T-helper 2 cell treated with Interferon-gamma antibody and Interleukin-4, amounts not matched to agents 100 ng/mL and 5 ng/mL, for 36 hours (primary cell): Measurements from ENCODE around the gene CXorf58. TPM values are rescaled to one million over a fixed set of nuclear protein-coding genes. Genes with fewer than 3 reads are reported as not detected.
"Not testable (repeated sequence)": the region's sequence is repeated elsewhere in the genome, so short reads cannot be mapped to it uniquely, and the experiment has no call there.

ENCODE experiments used
- intact Hi-C: fragments of 100-400 bp; cut with micrococcal nuclease; formaldehyde crosslinking; loops from one replicate; pipeline ENCODE4 v1.15.1; 2023
- total RNA-seq: library from RNA; stranded (reverse); gene quantifications from 2 replicates; pipeline ENCODE4 v1.2.3, GENCODE V29; 2022

Gene CXorf58, protein sequence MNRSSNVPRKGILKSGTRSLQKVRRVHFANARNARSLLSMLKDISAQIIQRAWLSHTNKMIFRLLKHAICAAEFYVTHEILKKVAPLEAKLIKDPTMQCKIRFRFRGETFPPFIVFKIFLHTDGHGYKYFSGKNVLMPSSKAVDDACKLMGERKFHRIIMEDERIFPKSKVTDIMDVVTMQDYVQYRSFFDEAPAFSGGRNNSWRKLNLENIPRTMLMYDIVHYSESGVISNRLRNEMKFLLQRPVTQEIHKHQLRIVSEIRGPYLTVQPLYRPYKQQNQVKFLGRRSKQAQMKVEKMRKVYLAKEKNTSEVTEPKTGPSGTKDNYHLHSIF
- total RNA-seq = not detected in 2 replicates

DNA sequence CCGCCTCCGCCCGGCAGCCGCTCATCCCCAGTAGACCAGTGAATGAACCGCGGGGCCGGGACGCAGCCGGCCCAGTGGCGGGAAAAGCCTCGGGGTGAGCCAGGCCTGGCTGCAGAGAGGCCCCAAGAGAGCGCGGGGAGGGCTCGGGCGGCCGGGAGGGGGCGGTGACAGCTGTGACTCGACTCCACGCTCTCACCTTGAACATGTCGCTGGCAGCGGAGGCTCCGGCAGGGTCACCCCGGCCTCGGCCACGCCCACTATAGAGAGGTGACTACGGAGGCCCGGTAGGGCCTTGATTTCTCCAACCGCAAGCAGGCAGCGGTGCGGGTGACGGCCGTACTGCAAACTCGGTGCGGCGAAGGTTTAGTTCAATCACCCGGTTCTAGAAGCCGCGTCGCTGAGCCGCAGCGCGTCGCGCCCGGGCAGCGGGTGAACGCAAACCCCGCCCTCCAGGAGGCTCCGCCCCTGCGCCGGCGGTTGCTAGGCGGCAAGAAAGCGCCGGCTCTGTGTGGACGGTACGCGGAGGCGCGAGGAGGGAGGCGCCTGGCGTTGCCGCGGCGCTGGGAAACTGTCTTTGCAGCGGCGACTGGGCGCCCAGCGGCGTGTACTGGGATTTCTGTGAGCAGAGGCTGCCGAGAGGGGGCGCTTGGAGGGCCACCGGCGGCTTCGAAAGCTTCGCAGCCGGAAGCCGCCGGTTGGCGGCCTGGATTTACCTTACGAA, at the start of gene CXorf58, which contains the start of gene APOO:
Gene CXorf58, plus strand, starts transcription at position 509 of the 721 bp plus-strand sequence. CDS start 2,297 bp downstream, outside the sequence.
Gene APOO, minus strand, starts transcription at position 441 of the 721 bp plus-strand sequence. Its CDS starts 236 bp downstream, at position 205.
- intact Hi-C loops = loop anchor here (1.0 to 10.0 kb wide), 9 partner anchors 24 to 1923 kb away; partner anchors contain the start of genes ACOT9, EIF2S3 and PRDX4

DNA sequence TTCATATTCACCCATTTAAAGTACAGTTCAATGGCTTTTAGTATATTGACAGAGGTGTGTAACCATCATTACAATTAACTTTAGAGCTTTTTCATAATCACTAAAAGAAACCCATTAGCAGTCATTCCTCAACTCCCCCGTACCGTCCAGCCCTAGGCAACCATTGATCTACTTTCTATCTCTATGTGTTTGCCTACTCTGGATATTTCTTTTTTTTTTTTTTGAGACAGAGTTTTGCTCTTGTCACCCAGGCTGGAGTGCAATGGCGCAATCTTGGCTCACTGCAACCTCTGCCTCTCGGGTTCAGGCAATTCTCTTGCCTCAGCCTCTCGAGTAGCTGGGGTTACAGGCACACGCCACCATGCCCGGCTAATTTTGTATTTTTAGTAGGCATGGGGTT, 48.6 kb upstream of the CXorf58 start:
- intact Hi-C loops = not testable (repeated sequence)

DNA sequence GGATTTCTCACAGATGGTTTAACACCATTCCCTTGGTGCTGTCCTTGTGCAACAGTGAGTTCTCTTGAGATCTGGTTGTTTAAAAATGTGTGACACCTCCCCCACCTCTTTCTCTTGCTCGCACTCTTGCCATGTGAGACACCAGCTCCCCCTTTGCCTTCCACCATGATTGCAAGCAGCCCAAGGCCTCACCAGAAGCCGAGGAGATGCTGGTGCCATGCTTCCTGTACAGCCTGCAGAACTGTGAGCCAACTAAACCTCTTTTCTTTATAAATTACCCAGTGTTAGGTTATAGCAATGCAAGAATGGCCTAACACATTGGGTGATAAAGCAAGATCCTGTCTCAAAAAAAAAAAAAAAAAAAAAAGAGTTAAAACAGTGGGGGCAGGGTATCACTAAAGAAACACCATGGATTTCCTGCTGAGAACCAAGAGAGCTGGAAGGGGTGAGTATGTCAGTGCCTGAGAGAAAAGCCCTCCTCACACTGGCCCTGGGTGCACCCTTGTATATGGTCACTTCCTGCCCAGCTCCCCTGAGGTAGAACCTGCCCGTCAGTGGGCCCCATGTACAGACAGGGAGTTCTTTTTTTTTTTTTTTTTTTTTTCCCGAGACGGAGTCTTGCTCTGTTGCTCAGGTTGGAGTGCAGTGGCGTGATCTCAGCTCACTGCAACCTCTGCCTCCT, 46.5 kb upstream of the CXorf58 start:
- intact Hi-C loops = no loop called here

DNA sequence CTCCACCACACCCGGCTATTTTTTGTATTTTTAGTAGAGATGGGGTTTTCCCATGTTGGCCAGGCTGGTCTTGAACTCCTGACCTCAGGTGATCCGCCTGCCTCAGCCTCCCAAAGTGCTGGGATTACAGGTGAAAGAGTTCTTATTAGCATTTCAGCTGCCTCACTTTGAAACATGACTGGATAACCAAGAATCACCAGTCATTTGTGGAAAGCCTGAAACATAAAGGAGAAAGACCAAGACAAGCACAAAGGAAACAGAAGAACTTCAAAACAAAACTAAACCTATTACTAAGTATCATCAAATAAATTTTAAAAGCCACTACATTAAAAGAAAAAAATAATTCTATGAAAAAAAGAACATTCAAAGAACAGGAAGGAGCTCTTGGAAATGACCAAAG, 45.9 kb upstream of the CXorf58 start:
- intact Hi-C loops = not testable (repeated sequence)

DNA sequence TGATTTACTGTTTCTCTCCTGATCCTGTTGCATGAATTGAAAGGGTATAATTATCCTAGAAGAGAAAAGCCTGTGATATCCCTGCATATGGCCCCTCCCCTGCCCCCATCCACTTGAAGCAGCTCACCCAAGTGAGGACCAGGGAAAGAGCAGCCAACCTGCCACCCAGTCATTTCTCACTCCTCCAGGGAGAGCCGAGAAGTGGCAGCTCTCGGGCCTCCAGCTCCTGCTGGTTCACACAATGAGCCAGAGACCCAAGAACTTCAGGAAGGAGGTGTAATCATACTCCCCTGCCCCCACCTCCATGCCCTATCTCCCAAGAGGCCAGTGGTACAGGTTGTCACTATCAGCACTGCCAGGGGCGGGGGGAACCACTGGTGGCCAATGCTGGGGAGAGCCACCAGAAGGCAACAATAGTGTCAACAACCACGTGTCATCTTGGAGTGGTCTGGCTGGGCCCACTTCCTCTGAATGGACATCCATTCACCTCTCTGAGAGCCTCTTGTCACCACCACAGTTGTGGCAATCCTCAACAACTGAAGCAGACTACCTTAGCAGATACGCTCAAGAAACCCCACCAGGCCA, 43.0 kb upstream of the CXorf58 start:
- intact Hi-C loops = no loop called here

DNA sequence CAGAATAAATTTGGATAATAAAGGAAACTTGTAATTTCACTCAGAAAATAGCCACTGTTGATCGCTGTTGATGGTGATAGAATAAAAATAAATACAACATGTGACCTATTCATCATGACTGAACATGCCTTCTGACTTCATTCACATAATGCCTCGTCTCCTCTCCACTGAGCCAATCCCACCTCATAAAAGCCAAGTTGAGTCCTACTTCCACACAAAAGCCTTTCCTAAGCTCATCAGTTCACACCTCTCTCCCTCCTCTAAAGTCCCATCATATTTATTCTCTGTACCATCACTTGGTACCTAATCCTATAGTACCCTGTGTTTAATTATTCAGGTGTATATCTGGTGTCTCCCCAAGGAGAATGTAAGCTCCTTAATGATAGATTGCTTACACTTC, 37.8 kb upstream of the CXorf58 start:
- intact Hi-C loops = no loop called here

DNA sequence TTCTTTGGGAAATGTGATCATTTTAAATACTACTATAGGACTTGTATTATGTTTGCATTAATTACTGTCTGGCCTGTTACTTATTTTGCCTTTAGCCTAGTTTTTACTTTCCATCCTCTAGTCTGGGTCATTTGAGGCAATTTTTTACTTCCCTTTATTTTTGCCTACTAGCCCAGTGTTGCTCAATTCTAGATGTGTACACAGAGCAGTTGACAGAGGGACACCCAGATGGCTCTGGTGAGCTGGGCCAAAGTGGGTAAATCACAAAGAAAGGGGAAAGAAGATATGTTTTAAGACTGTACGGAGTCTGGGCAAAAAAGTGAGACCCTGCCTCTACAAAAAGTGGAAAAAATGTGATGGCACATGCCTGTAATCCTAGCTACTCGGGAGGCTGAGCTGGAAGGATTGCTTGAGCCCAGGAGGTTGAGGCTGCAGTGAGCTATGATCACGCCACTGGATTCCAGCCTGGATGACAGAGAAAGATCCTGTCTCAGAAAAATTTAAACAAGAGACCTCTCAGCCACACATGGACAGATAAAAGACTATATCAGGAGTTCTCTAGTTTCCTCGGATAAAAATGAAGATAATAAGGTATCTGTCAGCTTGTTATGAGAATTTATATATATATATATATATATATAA, 35.8 kb upstream of the CXorf58 start:
- intact Hi-C loops = no loop called here

DNA sequence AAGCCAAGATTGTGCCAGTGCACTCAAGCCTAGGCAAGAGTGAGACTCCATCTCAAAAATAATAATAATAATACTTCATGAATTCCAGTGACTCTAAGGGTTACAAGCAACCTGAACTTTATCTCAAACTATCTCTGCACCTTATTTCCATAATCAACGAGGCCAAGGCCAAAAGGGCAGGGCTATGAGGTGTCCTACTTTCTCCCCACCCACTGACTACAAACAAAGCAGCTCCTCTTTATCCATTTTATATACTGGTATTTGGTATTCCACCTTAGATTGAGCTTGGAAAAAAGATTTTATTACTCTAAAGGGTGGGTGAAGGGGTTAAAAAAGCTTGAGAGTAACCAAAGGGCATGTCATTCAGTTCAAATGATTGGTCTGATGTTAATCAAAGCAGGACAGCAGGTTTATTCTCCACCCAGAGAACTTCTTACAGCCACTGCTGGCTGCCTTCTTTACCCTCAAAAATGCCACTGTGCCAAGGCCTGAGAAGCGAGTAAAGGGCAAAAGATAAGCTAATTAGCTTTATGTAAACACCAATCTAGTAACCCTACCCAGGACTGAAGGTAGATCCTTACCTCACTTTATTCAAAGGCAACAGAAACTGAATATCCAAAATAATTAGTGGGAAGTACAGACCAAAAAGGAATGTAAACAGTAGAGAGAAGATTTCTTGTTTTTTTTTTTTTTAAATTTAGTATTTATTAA, 28.3 kb upstream of the CXorf58 start:
- intact Hi-C loops = no loop called here

DNA sequence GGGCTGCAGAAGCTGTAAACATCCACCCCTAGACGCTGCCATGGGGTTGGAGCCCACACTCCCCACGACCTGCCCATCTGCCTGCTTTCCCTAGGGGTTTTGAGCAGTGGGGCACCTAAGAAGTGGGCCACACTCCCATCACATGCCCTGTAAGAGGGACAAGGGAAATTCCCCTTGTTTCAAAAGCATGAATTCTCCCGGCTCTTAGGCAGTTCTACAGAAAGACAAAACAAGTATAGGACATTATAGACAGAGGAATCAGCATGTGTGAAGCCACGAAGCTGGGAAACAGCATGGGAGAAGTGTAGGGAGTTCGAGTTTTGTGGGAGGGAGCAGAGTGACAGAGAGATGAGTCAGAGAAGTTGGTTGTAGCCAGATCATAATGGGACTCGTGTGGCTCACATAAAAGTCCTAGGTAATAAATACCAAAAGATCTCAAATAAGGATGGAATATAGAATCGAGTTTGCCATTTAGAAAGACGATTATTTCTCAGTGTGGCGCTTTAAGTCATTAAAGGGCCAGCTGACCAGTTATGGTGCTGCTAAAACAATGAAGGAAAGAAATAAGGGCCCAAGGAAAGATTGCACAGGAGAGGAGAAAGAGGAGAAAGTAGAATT, 24.0 kb upstream of the CXorf58 start:
- intact Hi-C loops = no loop called here

DNA sequence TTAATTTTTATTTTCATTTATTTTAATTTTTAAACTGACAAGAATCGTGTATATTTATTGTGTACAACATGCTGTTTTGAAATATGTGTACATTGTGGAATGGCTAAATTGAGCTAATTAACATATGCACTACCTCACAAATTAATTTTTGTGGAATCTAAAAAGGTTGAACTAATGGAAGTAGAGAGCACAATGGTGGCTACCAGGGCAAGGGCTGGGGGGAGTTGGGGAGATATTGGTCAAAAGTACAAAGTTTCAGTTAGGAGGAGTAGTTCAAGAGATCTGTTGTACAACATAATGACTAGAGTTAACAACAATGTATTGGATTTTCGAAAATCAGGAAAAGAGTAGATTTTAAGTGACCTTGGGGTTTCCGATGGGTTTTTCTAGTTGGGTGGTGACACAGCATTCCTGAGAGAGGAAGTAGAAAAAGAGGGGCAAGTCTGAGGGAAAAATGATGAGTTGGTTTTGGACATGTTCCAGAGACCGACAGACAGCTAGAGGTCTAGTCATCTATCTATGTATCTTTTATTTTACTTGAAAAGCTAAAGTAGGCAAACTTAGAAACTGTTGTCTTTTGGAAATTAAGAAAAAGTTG, 23.3 kb upstream of the CXorf58 start:
- intact Hi-C loops = no loop called here

DNA sequence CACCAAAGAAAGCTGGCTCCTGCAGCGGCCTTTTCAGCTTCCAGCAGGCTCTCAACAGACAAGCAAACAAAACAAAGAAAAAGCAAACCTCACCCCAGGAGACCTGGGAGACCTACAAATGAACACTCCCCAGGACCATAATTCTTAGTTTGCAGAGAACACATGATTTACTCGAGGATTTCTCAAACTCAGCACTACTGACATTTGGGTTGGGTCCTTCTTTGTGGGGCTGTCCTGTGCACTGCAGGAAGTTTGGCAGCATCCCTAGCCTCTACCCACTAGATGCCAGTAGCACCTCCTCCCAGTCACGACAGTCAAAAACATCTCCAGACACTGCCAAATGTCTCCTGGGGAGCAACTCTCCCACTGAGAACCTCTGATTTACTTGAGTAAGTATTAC, 22.0 kb upstream of the CXorf58 start:
- intact Hi-C loops = no loop called here

DNA sequence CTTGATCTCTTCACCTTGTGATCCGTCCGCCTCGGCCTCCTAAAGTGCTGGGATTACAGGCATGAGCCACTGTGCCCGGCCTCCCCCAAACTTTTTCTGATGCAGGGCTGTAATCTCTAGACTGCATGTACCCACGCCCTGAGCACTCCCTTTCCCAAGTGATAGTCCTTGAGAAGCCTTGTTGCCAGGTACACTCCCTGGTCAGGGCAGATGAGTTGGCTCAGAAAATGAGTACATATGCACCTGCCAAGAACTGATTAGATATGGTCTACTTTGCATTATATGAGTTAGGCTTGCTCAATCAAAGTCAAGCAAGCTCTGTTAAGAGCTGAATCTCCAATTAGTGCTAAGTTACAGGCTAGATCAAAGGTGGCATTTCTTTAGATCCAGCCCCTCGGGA, 20.4 kb upstream of the CXorf58 start:
- intact Hi-C loops = no loop called here

DNA sequence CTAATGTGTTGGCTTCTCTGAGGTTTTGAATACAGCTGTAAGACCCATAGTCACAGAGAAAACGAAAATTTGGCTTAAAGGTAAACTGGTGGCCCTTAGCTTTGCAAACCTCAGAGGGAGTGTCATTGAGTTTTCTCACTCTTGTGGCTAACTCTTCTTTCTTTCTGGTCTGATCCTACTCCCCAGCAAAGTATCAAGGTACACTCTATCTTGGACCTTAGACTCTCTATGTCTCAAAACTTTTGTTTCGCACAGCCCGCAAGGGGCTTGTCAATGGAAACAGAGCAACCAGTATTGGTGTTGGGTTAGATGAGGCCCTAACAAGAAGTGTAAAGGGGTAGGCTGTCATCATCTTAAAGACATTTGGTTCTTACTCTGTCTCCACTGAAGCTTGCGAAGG, 19.9 kb upstream of the CXorf58 start:
- intact Hi-C loops = no loop called here

DNA sequence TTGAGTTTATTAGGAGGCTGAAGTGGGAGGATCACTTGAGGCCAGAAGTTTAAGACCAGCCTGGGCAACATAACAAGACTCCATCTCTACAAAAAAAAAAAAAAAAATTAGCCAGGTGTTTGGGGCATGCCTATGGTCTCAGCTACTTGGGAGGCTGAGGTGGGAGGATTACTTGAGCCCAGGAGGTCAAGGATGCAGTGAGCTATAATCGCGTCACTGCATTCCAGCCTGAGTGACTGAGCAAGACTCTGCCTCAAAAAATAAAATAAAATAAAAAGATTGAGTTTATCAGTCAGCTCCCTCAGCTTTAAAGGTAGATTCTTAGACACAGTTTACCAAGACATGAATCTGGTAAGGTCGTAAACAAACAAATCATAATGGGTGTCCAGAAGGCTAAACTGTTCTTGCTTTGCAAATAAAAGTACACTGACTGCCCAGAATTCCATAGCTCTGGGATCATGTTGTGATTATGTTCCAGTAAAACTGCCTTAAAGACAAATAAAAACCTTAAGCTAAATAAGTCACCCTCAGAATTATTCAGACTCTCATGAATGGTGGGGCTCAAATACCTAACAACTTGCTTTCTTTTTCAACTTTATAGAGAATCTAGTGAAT, 18.8 kb upstream of the CXorf58 start:
- intact Hi-C loops = no loop called here

DNA sequence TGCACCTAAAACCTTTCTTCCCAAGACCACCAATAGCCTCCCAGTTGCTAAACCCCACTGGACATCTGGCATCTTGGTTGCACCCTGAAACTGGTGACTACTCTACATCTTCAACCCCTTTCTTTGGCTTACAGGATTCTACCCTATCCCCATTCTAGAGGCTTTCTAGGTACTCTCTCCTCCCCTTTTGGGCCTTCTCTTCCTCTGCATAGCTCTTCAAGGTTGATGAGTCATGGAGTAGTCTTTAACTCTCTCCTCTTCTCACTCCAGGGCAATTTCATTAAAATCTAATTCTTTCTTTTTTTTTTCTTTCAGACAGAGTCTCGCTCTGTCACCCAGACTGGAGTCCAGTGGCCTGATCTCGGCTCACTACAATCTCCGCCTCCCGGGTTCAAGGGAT, 16.9 kb upstream of the CXorf58 start:
- intact Hi-C loops = no loop called here

DNA sequence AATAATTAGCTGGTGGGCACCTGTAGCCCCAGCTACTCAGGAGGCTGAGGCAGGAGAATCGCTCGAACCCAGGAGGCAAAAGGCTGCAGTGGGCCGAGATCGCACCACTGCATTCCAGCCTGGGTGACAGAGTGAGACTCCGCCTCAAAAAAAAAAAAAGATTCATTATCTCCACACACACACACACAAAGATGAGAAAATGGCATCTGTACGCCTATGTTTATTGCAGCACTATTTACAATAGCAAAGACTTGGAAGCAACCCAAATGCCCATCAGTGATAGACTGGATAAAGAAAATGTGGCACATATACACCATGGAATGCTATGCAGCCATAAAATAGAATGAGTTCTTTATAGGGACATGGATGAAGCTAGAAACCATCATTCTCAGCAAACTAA, 12.8 kb upstream of the CXorf58 start:
- intact Hi-C loops = not testable (repeated sequence)

DNA sequence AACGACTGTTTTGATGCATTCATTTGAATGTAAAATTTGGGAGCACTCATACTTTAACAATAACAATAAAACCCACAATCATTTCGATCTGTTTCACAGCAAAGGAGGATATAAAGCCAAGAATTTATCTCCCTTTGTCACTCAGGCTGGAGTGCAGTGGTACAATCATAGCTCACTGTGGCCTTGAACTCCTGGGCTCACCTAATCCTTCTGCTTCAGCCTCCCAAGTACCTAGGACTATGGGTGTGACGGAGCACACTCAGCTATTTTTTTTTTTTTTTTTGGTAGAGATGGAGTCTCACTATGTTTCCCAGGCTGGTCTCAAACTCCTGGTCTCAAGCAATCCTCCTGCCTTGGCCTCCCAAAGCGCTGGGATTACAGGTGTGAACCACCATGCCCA, 11.3 kb upstream of the CXorf58 start:
- intact Hi-C loops = not testable (repeated sequence)

DNA sequence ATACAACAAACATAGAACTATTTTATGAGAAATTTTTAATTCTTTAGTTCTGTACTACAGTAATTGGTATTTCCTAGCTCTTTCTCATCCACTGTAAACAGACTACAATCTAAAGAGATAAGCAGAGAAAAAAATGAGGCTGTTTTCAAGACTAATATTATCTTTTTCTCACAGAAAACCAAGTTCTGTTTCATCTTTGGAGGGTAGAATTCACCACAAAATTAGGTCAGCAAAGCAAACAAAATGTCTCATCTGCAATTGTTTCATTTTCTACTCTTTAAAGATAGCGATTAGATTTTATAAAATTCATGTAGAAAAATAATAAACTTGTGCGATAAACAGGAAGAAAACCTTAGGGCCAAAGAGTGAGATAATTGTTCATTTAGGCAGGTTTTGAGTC, 10.8 kb upstream of the CXorf58 start:
- intact Hi-C loops = no loop called here

DNA sequence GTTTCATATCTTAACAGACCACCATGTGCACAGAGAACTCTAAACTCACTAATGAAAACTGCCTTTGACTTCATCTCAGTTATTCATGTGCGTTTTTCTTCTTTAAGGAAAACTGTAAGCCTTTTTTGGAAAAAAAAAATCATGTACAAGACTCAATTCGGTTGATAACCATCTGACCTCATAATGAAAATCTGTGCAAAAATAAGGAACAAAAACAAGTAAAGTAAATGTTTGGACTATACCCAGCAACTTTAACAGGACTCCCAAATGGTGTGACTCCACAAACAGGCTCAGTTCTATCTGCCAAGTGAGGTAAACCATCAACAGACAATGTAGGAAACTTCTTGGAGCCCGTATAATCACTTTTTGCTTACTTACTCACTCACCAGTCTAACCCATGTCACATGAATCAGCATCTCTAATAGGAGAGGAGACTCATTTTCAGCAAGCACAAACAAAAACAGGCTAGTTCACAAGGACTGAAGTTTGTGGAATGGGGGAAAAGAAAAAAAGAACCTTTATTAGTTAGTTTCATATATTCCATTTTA, 9.3 kb upstream of the CXorf58 start:
- intact Hi-C loops = no loop called here
